GM18951 (cell line): ENCODE results near the gene CEP131.
A peak's percentile ranks its signal among the peaks of the same experiment; 100 is the strongest.

ENCODE experiments used
- POLR2A ChIP-seq: IDR thresholded peaks from 4 replicates; pipeline ENCODE4 v1.6.1; 2011; ENCODE audit warnings: mild to moderate bottlenecking; ENCODE audit not compliant: insufficient read length, insufficient read depth; ENCODE audit errors: extremely low read depth
- in situ Hi-C: fragments of 300-500 bp; cut with MboI; formaldehyde crosslinking; loops from one replicate; pipeline ENCODE4 v1.12.0; 2022; ENCODE audit warnings: low sequenced_read_pairs, mixed read lengths, inconsistent platforms; ENCODE audit not compliant: unreplicated experiment

CEP131 gene

DNA sequence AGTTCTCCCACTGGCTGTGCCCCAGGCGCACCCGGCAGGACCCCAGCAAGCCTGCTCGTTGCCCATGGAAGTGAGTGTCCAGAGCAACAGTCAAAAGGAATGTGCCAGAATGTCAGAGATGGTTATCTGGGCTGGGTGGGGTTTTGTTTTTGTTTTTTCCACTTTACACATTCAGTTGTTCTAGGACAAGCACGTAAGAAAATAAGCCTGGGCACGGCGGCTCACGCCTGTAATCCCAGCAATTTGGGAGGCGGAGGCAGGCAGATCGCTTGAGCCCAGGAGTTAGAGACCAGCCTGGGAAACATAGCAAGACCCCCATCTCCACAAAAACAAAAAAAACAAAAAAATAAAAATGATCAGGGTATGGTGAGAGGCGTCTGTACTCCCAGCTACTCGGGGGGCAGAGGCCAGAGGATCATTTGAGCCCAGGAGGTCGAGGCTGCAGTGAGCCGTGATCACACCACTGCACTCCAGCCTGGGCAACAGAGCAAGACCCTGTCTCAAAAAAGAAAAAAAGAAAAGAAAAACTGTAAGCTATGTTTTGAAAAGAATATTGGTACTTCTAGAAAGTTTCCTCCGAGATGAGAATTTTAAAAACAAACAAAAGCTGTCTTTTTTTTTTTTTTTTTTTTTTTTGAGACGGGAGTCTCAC is 24.7 kb upstream of the CEP131 start:
- no peak for TF ChIP-seq POLR2A
- in situ Hi-C loops: no loop called here

DNA sequence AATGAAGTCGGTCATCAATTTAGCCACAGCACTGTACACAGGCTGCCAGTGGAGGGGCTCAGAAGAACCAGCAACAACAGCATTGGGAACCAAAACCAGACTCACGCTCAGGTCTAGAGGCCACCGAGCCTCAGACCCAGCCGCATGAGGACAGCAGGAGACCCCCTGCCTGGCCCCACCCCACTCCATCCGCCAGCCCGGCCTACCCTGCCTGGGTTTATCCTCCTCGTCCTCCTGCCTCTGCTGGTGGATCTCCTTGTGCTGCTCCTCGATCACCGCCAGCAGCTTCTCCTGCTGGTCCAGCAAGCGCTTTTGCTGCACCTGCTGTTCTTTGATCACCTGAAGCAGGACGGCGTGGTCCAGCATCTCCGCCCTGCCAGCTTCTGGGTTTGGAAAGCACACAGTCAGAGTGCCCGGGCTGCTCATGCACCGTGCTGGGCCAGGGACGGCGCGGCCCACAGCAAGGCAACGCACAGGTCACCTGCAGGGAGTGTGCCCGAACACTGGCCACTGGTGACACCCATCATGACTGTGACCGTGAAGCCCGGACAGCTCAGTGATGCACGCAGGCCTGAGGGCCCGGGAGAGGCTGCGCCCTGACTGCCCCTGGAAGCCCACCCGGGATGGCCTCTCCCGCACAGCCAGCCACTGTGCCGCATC is 24.0 kb upstream of the CEP131 start:
- no peak for TF ChIP-seq POLR2A
- in situ Hi-C loops: no loop called here

DNA sequence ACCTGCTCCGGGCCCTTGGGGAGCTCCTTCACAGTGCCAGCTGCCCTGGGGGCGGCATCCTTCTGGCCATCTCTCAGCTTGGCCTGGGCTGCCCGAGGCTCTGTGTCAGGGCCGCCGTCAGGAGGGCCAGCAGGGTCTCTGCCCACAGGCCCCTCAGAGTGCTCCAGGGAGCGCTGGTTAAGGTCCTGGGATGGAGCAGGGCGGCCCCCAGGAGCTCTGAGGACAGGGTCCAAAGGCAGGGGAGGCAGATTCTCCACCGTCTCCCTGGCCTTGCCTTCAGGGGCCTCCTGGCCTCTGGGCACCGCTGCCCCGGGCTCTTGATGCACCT is 23.5 kb upstream of the CEP131 start:
- in situ Hi-C loops: no loop called here
- TF ChIP-seq POLR2A: no peak

DNA sequence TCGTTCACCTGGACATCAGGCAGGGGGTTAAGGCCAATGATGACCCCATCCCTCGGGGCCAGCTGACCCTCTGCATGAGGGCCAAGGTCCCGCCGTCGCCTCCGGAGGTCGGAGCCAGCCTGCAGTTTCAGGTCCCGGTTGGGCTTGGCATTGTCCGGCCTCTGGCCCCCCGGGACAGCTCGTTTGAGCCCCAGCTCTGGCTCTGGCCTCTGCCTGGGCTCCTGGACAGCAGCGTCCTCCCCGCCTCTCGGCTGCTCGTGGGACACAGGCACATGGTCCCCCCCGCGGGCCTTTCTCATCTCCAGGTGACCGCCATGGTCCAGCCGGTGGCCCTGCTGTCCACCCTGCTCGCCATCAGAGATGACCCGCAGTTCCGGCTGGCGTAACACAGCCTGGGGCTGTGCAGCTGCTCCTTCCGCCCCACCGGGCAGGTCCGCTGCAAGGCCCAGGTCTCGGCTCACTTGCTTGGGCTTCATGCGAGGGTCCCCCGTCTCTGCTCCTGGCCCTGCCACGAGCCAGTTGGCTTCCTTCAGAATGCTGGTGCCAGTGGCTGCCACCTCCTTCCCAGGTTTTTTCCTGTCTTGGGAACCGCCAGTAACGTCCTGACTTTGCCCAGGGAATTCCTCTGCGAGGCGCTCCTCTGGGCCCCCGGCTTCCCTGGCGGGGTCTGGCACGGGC is 23.0 kb upstream of the CEP131 start:
- no peak for TF ChIP-seq POLR2A
- in situ Hi-C loops: no loop called here

DNA sequence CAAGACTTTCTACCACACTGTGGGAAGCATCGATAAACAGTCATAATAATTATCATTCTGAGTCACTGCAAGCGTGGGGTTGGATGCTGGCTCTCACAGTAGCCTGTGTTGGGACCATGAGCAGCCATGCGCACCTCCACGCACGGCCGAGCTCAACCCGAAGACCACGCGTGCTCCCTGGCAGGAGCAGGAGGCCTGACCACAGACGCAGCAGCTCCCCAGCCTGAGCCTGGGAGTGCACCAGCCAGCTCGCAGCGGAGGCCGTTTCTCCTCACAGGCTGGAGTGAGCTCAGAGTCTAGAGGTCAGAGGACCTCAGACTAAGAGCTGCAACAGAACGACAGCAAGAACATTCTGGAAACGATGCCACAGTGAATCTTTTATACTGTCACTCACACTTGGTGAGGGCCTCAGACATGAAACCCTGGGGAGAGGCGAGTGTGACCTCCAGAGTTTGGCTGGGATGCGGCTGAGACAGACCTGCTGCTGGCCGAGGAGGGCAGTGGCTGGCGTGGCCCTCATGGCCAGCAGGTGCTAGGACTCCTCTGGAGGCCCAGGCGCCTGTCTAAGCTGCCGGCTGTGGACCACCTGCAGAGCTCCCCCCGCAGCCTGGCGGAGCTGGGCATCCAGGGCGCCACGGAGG is 22.4 kb upstream of the CEP131 start:
- in situ Hi-C loops: no loop called here
- no peak for TF ChIP-seq POLR2A

DNA sequence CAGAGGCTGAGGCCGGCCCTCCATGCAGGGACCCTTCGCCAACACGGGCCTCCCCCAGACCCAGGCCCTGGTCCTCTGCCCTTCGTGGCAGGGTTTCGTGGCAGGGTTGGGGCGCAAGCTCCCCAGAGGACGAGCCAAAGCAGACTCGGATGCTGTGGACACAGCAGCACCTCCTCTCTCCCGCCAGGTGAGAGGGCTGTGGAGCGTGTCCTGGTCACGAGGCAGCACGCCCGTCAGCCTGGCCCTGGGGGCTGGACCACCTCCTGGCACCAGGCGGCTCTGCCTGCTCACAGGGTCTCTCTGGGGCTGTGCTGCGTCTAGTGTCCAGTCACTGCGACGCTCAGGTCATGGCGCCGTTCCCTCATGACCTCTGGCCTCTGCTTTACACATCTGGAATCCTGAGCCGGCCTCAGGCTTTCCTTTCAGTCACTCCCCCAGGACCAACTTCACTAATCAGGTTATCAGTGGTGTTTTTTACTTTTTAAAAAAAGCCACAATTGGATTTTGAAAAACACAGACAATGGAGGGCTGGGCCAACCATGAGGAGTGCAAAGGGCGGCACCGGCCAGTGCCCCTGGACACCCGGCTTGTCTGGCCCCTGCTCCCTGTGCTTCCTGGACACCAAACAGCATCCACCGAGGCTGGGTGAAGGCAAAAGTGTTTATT is 21.7 kb upstream of the CEP131 start:
- peak; percentile 30 for TF ChIP-seq POLR2A
- in situ Hi-C loops: no loop called here

DNA sequence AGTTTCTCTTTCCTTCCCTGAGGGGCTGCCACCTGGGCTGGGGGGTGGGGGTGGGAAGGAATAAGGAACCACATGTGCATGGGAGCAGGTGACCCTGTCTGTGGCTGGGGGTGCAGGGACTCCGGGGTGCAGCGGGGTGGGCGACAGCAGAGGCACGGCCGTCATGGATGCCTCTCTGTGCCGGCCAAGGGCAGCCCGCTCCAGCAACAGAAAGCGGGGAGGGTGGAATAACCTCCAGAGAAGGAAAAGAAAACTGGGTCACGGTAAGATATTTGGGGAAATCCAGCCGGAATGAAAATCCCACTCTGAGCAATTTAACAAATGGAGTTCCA is 20.5 kb upstream of the CEP131 start:
- in situ Hi-C loops: no loop called here
- no peak for TF ChIP-seq POLR2A

DNA sequence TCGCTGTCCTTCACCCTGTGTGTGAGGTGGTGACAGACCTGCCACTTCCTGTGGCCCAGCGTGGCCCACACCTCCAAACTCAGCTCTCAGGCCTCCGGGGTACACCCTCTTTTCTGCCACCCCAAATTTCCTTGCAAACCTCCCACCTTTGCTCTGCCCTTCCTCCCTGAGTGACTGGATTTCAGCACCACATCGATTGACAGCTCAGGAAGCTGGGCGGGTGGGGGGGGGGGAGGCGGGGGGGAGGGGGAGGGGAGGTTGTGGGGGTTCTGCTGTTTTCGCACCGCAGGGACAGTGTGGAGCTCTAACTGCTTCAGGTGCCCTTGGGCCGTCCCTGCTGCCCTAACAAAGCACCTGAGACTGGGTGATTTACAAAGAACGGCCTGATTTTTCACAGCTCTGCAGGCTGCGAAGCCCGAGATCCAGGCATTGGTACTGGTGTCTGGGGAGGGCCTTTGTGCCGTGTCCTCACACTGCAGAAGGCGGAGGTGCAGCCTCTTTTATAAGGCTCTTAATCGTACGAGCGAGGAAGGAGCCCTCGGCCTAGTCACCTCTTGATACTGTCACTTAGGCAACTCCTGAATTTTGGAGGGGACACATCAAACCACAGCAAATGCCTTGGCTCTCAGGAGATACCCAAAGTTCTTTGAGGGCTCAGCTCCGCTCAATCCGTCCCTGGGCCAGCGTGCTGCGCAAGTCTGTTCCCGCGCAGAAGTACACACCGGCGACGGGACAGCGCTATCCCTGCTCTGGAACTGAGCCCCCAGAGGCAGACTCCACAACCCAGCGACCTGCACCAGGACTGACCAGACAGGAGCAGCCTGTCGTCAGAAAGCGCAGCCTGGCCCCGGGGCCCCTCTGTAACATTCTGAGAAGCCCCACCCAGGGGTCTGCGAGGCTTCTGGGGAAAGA is 19.9 kb upstream of the CEP131 start:
- in situ Hi-C loops: no loop called here
- TF ChIP-seq POLR2A: no peak

DNA sequence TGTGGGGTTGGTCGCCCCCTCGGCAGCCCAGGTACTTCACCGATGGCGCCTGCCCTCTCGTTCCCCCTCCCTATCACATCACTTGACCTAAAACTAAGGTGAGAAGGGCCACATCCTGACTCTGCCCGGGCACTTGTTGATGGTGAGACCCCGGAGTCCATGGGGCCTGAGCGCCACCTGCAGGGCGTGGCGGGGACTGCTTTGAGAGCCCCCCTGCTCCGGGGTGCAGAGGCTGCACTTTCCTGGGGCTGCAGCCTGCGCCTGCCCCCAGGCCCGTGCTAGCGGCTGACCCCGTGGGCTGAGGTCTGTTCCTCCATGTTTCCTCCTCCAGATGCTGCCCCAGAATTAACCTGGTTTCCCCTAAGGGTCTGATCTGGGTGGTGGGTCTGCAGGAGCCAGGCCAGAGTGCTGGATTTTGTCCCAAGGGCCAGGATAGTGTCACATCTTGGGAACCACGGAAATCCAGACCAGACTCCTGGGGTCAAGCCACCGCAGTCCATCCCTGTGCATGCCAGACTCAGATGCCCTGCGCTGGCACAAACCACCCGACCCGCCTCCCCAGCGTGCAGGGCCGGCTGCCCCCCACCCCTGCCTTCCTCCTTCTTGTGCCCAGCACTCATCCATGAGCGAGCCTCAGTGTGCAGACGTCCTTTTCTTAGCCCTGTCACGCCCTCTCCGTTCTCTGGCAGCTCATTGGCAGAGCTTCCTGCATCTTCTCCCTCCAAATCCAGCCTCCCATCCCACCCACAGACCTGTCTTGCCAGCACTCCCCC is 19.1 kb upstream of the CEP131 start:
- no peak for TF ChIP-seq POLR2A
- in situ Hi-C loops: no loop called here

DNA sequence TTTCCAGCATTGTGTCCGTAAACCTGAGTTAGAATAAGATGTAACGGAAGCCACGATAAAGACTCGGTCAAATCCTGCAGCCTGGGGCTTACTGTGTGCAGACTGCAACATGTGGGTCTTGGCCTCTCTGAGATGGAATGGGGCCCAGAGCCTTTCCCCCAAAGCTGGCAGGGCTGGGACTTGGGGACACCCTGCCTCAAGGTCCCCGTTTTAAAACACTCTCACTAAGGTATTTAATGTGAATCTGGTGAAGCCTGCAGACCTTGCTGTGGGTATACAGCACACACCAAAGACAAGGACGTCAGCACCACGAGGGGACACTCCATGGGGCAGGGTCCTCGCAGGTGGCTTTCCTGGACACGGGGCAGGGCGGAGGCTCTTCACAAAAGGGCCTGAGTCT is 18.4 kb upstream of the CEP131 start:
- in situ Hi-C loops: no loop called here
- no peak for TF ChIP-seq POLR2A

DNA sequence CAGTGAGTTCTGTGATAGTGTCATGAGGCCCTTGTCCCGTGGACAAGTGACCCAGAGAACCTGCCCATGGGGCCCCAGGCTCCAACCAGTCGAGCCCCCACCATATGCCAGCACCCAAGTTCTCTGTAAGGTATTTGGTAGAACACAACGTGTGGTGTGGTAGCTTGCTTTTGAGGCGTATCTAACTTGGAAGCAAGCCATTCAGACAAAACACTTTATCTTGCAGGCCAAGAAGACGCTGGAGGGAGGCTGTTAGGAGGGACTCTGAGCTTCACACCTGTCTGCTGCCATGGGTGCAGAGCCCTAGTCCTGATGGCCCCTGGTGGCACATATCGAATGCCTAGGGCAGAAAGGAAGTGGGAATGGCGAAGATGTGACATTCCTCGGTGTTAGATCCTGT is 18.0 kb upstream of the CEP131 start:
- no peak for TF ChIP-seq POLR2A
- in situ Hi-C loops: no loop called here
